ENCODE measurements around the gene ZNF503. TPM values are rescaled to one million over a fixed set of nuclear protein-coding genes. Genes with fewer than 3 reads are reported as not detected.

Gene ZNF503
- total RNA-seq, 2 experiments from 2014 or later: 0.38 to 0.47 TPM

GRCh38 chr10:75358835-75359421, 42.6 kb downstream of the ZNF503 start:
- ATAC-seq (ENCODE audit: poor library complexity) (no peak), DNase-seq (peak in 2 of 14 experiments; percentile 23 to 26)
- H3K27me3 Mint-ChIP-seq: peaks cover 18% of the 10 kb centered on the region
- TF ChIP-seq CTCF (IDR thresholded peaks at IDR 0.05): no peak
- no peaks in the 10 kb centered on the region for H3K9me3 Mint-ChIP-seq
- no peak overlapping the region for H3K4me3 Mint-ChIP-seq
- H3K36me3 Mint-ChIP-seq (ENCODE audit: low read depth): no peaks in the 10 kb centered on the region
- Histone ChIP-seq H3K36me3 (ENCODE audit: insufficient read depth, low read length) (no peaks in the 10 kb centered on the region), H3K27ac (ENCODE audit: low read depth in 1 of 2, low read length in 2 of 2) (no peak overlapping the region), H3K9me3 (ENCODE audit: control insufficient read depth in 1 of 2, insufficient read depth in 1 of 2, low read length in 2 of 2) (peaks cover 0 to 6% of the 10 kb centered on the region in 2 experiments), H3K4me3 (ENCODE audit: low read length) (no peak overlapping the region), H3K4me1 (ENCODE audit: insufficient read depth, low read length) (no peaks in the 10 kb centered on the region), H3K27me3 (ENCODE audit: control insufficient read depth in 1 of 2, insufficient read depth in 2 of 2, low read length in 2 of 2) (peaks cover 0 to 3% of the 10 kb centered on the region in 2 experiments)
- POLR2A ChIA-PET: interaction anchor here (0.7 kb wide), 1 partner anchor 767 kb away, joined by 3 read pairs; no protein-coding TSS in a partner anchor
- intact Hi-C loops (cut with DNase I, micrococcal nuclease): no loop called here
- CTCF ChIA-PET: no interaction called here
- H3K27ac Mint-ChIP-seq: no peak overlapping the region
- no peaks in the 10 kb centered on the region for H3K4me1 Mint-ChIP-seq (ENCODE audit: low read depth)

DNA sequence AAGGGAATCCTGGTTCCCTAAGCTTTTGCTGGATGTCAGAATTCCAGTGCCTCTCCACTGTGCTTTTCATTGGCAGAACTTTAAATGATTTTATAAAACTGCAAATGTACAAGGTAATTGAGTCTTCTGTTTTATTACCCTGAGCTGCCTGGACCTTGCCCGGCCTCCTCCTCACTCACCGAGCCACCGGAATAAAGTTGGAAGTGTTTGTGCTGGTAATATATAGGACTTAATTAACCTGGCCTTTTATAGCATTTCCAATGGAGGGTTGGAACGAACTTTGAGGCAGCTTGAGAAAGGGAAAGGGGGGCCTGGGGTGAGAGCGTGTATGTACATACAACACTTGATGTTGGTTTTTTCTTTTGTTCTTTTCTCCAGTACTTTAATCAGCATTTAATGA, 43.4 kb downstream of the ZNF503 start:
- DNase-seq: no peak
- Histone ChIP-seq H3K9me3 (ENCODE audit: control insufficient read depth in 1 of 2, insufficient read depth in 1 of 2, low read length in 2 of 2) (peaks cover 0 to 6% of the 10 kb centered on the region in 2 experiments), H3K27ac (ENCODE audit: low read depth in 1 of 2, low read length in 2 of 2) (no peak overlapping the region), H3K27me3 (ENCODE audit: control insufficient read depth in 1 of 2, insufficient read depth in 2 of 2, low read length in 2 of 2) (peaks cover 0 to 3% of the 10 kb centered on the region in 2 experiments), H3K36me3 (ENCODE audit: insufficient read depth, low read length) (no peaks in the 10 kb centered on the region), H3K4me1 (ENCODE audit: insufficient read depth, low read length) (no peaks in the 10 kb centered on the region), H3K4me3 (ENCODE audit: low read length) (no peak overlapping the region)
- no peak for ATAC-seq (ENCODE audit: poor library complexity)
- intact Hi-C loops (cut with DNase I, micrococcal nuclease): no loop called here
- Mint-ChIP-seq H3K4me1 (ENCODE audit: low read depth) (no peaks in the 10 kb centered on the region), H3K27me3 (peaks cover 13% of the 10 kb centered on the region), H3K4me3 (no peak overlapping the region), H3K27ac (no peak overlapping the region), H3K9me3 (no peaks in the 10 kb centered on the region), H3K36me3 (ENCODE audit: low read depth) (no peaks in the 10 kb centered on the region)
- ChIA-PET CTCF (no interaction called here), POLR2A (no interaction called here)
- TF ChIP-seq CTCF (IDR thresholded peaks at IDR 0.05): no peak

DNA sequence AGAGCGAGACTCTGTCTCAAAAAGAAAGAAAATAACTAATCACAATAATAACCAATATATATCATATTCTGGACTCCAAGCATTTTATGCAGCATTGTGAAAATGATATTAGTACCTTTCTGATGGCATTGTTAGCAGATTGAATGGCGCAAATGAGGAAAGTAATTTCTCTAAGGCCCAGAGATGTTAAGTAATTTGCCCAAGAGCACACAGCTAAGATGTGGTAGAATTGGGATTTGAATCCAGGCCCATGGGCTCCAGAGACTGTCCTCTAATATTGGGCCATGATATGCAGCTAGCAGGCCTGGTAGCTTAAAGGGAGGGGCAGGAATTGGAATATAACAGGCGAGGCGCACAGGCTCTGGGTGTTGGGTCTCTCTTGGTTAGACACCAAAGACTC, 44.1 kb downstream of the ZNF503 start:
- H3K36me3 ChIP-seq (ENCODE audit: insufficient read depth, low read length): no peaks in the 10 kb centered on the region
- no peak for TF ChIP-seq CTCF (IDR thresholded peaks at IDR 0.05)
- H3K27me3 Mint-ChIP-seq: peaks cover 13% of the 10 kb centered on the region
- H3K4me3 Mint-ChIP-seq: no peak overlapping the region
- H3K9me3 ChIP-seq (ENCODE audit: control insufficient read depth in 1 of 2, insufficient read depth in 1 of 2, low read length in 2 of 2): peaks cover 0 to 9% of the 10 kb centered on the region in 2 experiments
- H3K4me3 ChIP-seq (ENCODE audit: low read length): no peak overlapping the region
- H3K27ac Mint-ChIP-seq: no peak overlapping the region
- H3K27ac ChIP-seq (ENCODE audit: low read depth in 1 of 2, low read length in 2 of 2): no peak overlapping the region
- H3K27me3 ChIP-seq (ENCODE audit: control insufficient read depth in 1 of 2, insufficient read depth in 2 of 2, low read length in 2 of 2): peaks cover 0 to 3% of the 10 kb centered on the region in 2 experiments
- POLR2A ChIA-PET: no interaction called here
- no peaks in the 10 kb centered on the region for H3K9me3 Mint-ChIP-seq
- no peak for DNase-seq
- no peaks in the 10 kb centered on the region for H3K4me1 Mint-ChIP-seq (ENCODE audit: low read depth)
- intact Hi-C loops (cut with DNase I, micrococcal nuclease): no loop called here
- H3K36me3 Mint-ChIP-seq (ENCODE audit: low read depth): no peaks in the 10 kb centered on the region
- no peak for ATAC-seq (ENCODE audit: poor library complexity)
- CTCF ChIA-PET: no interaction called here
- H3K4me1 ChIP-seq (ENCODE audit: insufficient read depth, low read length): no peaks in the 10 kb centered on the region

Measured in CD4-positive, alpha-beta T cell (primary cell).